HepG2 (cell line): ENCODE measurements around the gene CSNK2A1.

ENCODE experiments used
- ATF2 ChIP-seq: sonication (generic); formaldehyde crosslinking; IDR thresholded peaks from 2 replicates; pipeline ENCODE4 v1.4.0; 2020; ENCODE audit warnings: missing genetic modification reagents
- BCLAF1 ChIP-seq: fragments of 450-650 bp; IDR thresholded peaks from 2 replicates; pipeline ENCODE4 v1.6.1; 2017; ENCODE audit warnings: mild to moderate bottlenecking
- BRCA1 ChIP-seq: sonication (generic); formaldehyde crosslinking; IDR thresholded peaks from 2 replicates; pipeline ENCODE4 v1.4.0; 2020; ENCODE audit warnings: missing genetic modification reagents
- NFE2L2 ChIP-seq: fragments of 150-350 bp; IDR thresholded peaks from 2 replicates; pipeline ENCODE4 v1.6.1; 2014; ENCODE audit warnings: low read length
- POLR2A ChIP-seq, 2 experiments: IDR thresholded peaks; 2 replicates each; pipeline ENCODE4 v1.6.1; 2011; ENCODE audit warnings: low read depth in 2 of 2, low read length in 2 of 2, mild to moderate bottlenecking in 1 of 2, moderate library complexity in 1 of 2; ENCODE audit not compliant: insufficient read depth in 1 of 2
- REST ChIP-seq, 2 experiments: IDR thresholded peaks; 2 replicates each; pipeline ENCODE4 v1.6.1; 2011 to 2012; ENCODE audit warnings: low read length in 2 of 2, borderline replicate concordance in 1 of 2, low read depth in 1 of 2, mild to moderate bottlenecking in 1 of 2, moderate library complexity in 1 of 2
- SRF ChIP-seq: IDR thresholded peaks from 2 replicates; pipeline ENCODE4 v1.6.1; 2011; ENCODE audit warnings: mild to moderate bottlenecking, low read depth, low read length, moderate library complexity
- SRSF1 ChIP-seq: fragments of 200-400 bp; formaldehyde crosslinking; optimal IDR thresholded peaks from 2 replicates; pipeline ENCODE3; 2017; ENCODE audit warnings: mild to moderate bottlenecking, low read depth, low read length, moderate library complexity
- ZBTB8A ChIP-seq: sonication (generic); formaldehyde crosslinking; IDR thresholded peaks from 2 replicates; pipeline ENCODE4 v1.4.0; 2020; ENCODE audit warnings: mild to moderate bottlenecking, low read depth, missing genetic modification reagents, borderline replicate concordance
- ZFP36L1 ChIP-seq: sonication (generic); formaldehyde crosslinking; IDR thresholded peaks from 2 replicates; pipeline ENCODE4 v1.8.0; 2022; ENCODE audit warnings: mild to moderate bottlenecking, missing genetic modification reagents, moderate library complexity
- ZNF24 ChIP-seq: fragments of 450-650 bp; IDR thresholded peaks from 2 replicates; pipeline ENCODE4 v1.6.1; 2017; ENCODE audit warnings: antibody characterized with exemption, mild to moderate bottlenecking
- ZNF256 ChIP-seq: sonication (generic); formaldehyde crosslinking; conservative IDR thresholded peaks from 2 replicates; pipeline ENCODE4 v1.4.0; 2020; ENCODE audit warnings: missing genetic modification reagents

GRCh38 chr20:507006-507758 lies 36.4 kb downstream of the CSNK2A1 start:
- TF ChIP-seq ATF2 (CRISPR knock-in tag) (no peak), SRF (no peak), ZFP36L1 (CRISPR knock-in tag) (no peak), SRSF1 (no peak), REST (IDR thresholded peaks at IDR 0.05; ENCODE audit: borderline replicate concordance in 1 of 2, low read depth in 1 of 2, low read length in 2 of 2) (no peak), POLR2A (IDR thresholded peaks at IDR 0.05; ENCODE audit: insufficient read depth in 1 of 2, low read depth in 2 of 2, low read length in 2 of 2) (no peak), ZBTB8A (CRISPR knock-in tag) (no peak), NFE2L2 (no peak), BRCA1 (CRISPR knock-in tag) (no peak), BCLAF1 (no peak), ZNF256 (CRISPR knock-in tag) (no peak), ZNF24 (no peak)
